CD4-positive, alpha-beta T cell (primary cell): Measurements from ENCODE around the gene ZNF426. TPM values are rescaled to one million over a fixed set of nuclear protein-coding genes. Genes with fewer than 3 reads are reported as not detected.

Source experiments
- ATAC-seq: fragments of 200-7000 bp; cut with Tn5 transposase; one replicate; pipeline ENCODE4 v1.10.0; 2022; ENCODE audit warnings: mild to moderate bottlenecking; ENCODE audit not compliant: poor library complexity
- CTCF ChIA-PET: fragments of 350-600 bp; sonication (Branson Sonifier 250); formaldehyde crosslinking; loops from one replicate; lab custom pipeline; 2021; ENCODE audit warnings: antibody characterized with exemption, inconsistent platforms; lab: Charles Lee
- POLR2A ChIA-PET: fragments of 350-600 bp; sonication (Branson Sonifier 250); formaldehyde crosslinking; loops from one replicate; lab custom pipeline; 2021; ENCODE audit warnings: antibody characterized with exemption, inconsistent platforms; lab: Charles Lee
- DNase-seq, 14 experiments: peaks; one replicate each; pipeline ENCODE4 v3.0.0-alpha.2; 2013 to 2020; ENCODE audit warnings: mixed read lengths in 2 of 14
- H3K27ac ChIP-seq, 2 donors: one replicate each; pipeline versions ENCODE4 v1.5.1 to v1.7.0; 2013; ENCODE audit warnings: low read length in 2 of 2, low read depth in 1 of 2, mild to moderate bottlenecking in 1 of 2
- H3K27me3 ChIP-seq, 2 experiments: 1 replicate in 1 of 2; 2 replicates in 1 of 2; pipeline versions ENCODE4 v1.6.1 to v1.7.0; 2013; ENCODE audit warnings: low read length in 2 of 2, control low read depth in 1 of 2, mild to moderate bottlenecking in 1 of 2, moderate library complexity in 1 of 2; ENCODE audit not compliant: insufficient read depth in 2 of 2, control insufficient read depth in 1 of 2
- H3K36me3 ChIP-seq: one replicate; pipeline ENCODE4 v1.6.1; 2013; ENCODE audit warnings: low read length, control low read depth; ENCODE audit not compliant: insufficient read depth
- H3K4me1 ChIP-seq: one replicate; pipeline ENCODE4 v1.6.1; 2013; ENCODE audit warnings: low read length, control low read depth; ENCODE audit not compliant: insufficient read depth
- H3K4me3 ChIP-seq: one replicate; pipeline ENCODE4 v1.5.1; 2013; ENCODE audit warnings: mild to moderate bottlenecking, low read length, moderate library complexity
- H3K9me3 ChIP-seq, 2 experiments: 1 replicate in 1 of 2; 2 replicates in 1 of 2; pipeline versions ENCODE4 v1.6.1 to v1.7.0; 2013; ENCODE audit warnings: low read length in 2 of 2, mild to moderate bottlenecking in 2 of 2, control low read depth in 1 of 2, moderate library complexity in 1 of 2; ENCODE audit not compliant: control insufficient read depth in 1 of 2, insufficient read depth in 1 of 2
- H3K27ac Mint-ChIP-seq: one replicate; pipeline ENCODE4 v1.8.0; 2020; ENCODE audit warnings: mixed read lengths
- H3K27me3 Mint-ChIP-seq: one replicate; pipeline ENCODE4 v1.8.0; 2021; ENCODE audit warnings: mixed read lengths
- H3K36me3 Mint-ChIP-seq: one replicate; pipeline ENCODE4 v1.8.0; 2021; ENCODE audit warnings: low read depth, mixed read lengths
- H3K4me1 Mint-ChIP-seq: one replicate; pipeline ENCODE4 v1.8.0; 2021; ENCODE audit warnings: low read depth, mixed read lengths
- H3K4me3 Mint-ChIP-seq: one replicate; pipeline ENCODE4 v1.8.0; 2020; ENCODE audit warnings: mild to moderate bottlenecking, mixed read lengths
- H3K9me3 Mint-ChIP-seq: one replicate; pipeline ENCODE4 v1.8.0; 2020; ENCODE audit warnings: mixed read lengths
- intact Hi-C, 2 experiments: fragments of 100-400 bp; cut with DNase I in 1 of 2; cut with micrococcal nuclease in 1 of 2; formaldehyde crosslinking; loops; one replicate each; pipeline versions ENCODE4 v1.15.1 to v1.9.0; 2023 to 2025; cut with DNase I, micrococcal nuclease
- total RNA-seq, 174 experiments: library from RNA in 2 of 174; stranded (reverse) in 2 of 174; gene quantifications; one replicate each; pipeline ENCODE4 v1.2.3 and lab custom pipeline; 2021 to 2026
- TF ChIP-seq, protein P1 (sequence below): fragments of 200-600 bp; IDR thresholded peaks from one replicate; pipeline ENCODE4 v1.8.0; 2022; ENCODE audit warnings: antibody characterized with exemption, mild to moderate bottlenecking

The ZNF426 gene
- total RNA-seq, 2 experiments from 2014 or later: 14.9 to 15.3 TPM

DNA sequence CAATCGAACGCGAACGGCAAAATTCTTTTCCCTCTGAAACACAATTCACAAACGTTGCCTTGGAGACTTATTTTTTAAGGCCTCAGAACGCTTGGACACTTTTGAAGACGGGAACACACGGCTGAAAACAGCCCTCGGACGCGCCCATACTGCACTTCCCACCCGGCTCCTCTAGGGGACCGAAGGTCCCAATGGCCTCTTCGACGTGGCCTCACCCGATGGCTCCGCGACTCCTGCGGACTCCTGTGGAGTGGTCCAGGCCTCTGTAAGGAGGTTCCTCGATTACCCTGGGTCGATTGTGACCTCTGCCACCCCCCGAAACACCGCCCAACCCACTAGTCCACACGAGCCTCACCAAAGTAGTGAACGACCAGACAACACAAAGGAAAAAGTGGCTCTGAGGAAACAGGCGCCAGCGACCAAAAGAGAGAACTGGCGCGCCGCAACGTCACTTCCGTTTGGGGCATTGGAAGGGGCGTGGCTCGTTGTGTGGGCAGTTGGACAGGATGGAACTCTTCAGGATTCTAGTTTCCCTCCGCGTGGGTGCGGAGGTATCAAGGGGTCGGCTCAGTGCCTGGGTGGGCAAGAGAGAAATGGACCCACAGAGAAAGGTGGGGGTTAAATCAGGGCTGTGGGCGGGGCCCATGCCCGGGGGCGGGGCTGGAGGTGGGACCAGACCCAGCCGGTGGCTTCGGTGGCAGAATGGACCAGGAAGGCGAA is 40.1 kb downstream of the ZNF426 start, which contains the start of gene ZNF560:
Gene ZNF560 (minus strand): TSS at position 434 of the 720 bp plus-strand sequence. CDS start 23,303 bp downstream, outside the sequence.
- H3K36me3 ChIP-seq: no peaks in the 10 kb centered on the region
- Mint-ChIP-seq H3K36me3 (peaks cover 30% of the 10 kb centered on the region), H3K27ac (no peak within 1 kb of the TSS), H3K4me1 (no peaks in the 10 kb centered on the region), H3K9me3 (peaks cover 7% of the 10 kb centered on the region), H3K4me3 (no peak within 1 kb of the TSS), H3K27me3 (peaks cover 8% of the 10 kb centered on the region)
- peaks cover 0 to 2% of the 10 kb centered on the region in 2 experiments for H3K27me3 ChIP-seq
- no peak within 1 kb of the TSS for H3K4me3 ChIP-seq
- H3K9me3 ChIP-seq: peaks cover 60 to 85% of the 10 kb centered on the region in 2 experiments
- DNase-seq (no peak), ATAC-seq (no peak)
- TF ChIP-seq, protein P1, sequence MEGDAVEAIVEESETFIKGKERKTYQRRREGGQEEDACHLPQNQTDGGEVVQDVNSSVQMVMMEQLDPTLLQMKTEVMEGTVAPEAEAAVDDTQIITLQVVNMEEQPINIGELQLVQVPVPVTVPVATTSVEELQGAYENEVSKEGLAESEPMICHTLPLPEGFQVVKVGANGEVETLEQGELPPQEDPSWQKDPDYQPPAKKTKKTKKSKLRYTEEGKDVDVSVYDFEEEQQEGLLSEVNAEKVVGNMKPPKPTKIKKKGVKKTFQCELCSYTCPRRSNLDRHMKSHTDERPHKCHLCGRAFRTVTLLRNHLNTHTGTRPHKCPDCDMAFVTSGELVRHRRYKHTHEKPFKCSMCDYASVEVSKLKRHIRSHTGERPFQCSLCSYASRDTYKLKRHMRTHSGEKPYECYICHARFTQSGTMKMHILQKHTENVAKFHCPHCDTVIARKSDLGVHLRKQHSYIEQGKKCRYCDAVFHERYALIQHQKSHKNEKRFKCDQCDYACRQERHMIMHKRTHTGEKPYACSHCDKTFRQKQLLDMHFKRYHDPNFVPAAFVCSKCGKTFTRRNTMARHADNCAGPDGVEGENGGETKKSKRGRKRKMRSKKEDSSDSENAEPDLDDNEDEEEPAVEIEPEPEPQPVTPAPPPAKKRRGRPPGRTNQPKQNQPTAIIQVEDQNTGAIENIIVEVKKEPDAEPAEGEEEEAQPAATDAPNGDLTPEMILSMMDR: no peak
- H3K4me1 ChIP-seq: peaks cover 6% of the 10 kb centered on the region
- H3K27ac ChIP-seq: no peak within 1 kb of the TSS
- ChIA-PET POLR2A (no interaction called here), CTCF (no interaction called here)
- intact Hi-C loops: no loop called here

DNA sequence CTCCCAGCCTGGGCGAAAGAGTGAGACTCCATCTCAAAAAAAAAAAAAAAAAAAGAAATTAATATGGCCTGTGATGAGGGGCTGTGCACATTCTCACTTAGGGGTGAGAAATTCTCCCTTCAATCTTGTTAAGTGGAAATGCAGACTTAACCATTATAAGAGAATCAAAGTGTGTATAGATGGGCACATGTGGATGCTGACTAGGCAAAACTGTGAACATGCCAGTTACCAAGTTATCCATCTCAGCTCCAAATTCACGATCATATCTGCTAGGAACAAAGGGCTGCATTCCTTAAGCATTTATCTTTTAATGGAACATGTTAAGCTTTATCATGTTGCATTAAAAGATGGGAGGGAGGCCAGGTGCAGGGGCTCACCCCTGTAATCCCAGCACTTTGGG is 44.3 kb downstream of the ZNF426 start:
- no peak for DNase-seq
- no peak overlapping the region for H3K27ac ChIP-seq
- TF ChIP-seq, protein P1: no peak
- H3K36me3 Mint-ChIP-seq: peaks cover 24% of the 10 kb centered on the region
- peaks cover 9% of the 10 kb centered on the region for H3K9me3 Mint-ChIP-seq
- ATAC-seq: no peak
- ChIA-PET POLR2A (no interaction called here), CTCF (no interaction called here)
- peaks cover 6% of the 10 kb centered on the region for H3K4me1 ChIP-seq
- no peak overlapping the region for H3K27ac Mint-ChIP-seq
- H3K4me3 Mint-ChIP-seq: no peak overlapping the region
- H3K27me3 Mint-ChIP-seq: peaks cover 15% of the 10 kb centered on the region
- intact Hi-C loops: no loop called here
- no peak overlapping the region for H3K4me3 ChIP-seq
- peaks cover 0 to 2% of the 10 kb centered on the region in 2 experiments for H3K27me3 ChIP-seq
- H3K36me3 ChIP-seq: no peaks in the 10 kb centered on the region
- no peaks in the 10 kb centered on the region for H3K4me1 Mint-ChIP-seq
- H3K9me3 ChIP-seq: peaks cover 35 to 69% of the 10 kb centered on the region in 2 experiments

DNA sequence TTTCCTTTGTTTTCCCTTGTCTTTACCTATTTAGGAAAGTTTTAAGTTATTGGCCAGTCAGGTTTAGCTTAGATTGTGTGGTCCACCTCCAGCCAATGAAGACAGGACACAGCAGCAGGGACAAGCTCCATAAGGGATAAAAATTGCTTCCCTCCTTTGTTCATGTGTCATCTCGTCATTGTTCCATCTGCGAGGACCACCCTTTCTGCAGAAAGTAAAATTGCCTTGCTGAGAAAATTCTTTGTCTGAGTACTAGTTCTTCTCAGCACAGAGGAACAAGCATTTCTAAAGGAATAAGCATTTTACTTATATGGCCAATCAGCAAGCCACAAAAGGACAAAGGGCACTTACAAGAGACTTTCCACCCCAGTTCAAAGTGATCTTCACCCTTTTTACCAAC is 51.4 kb downstream of the ZNF426 start:
- no peak overlapping the region for H3K27ac ChIP-seq
- ATAC-seq: no peak
- intact Hi-C loops: no loop called here
- DNase-seq: no peak
- Mint-ChIP-seq H3K27me3 (peaks cover 3% of the 10 kb centered on the region), H3K27ac (no peak overlapping the region), H3K36me3 (peaks cover 26% of the 10 kb centered on the region), H3K9me3 (peaks cover 20% of the 10 kb centered on the region), H3K4me1 (no peaks in the 10 kb centered on the region), H3K4me3 (no peak overlapping the region)
- TF ChIP-seq, protein P1: no peak
- H3K27me3 ChIP-seq: no peaks in the 10 kb centered on the region
- no peak overlapping the region for H3K4me3 ChIP-seq
- ChIA-PET POLR2A (no interaction called here), CTCF (no interaction called here)
- H3K36me3 ChIP-seq: no peaks in the 10 kb centered on the region
- no peaks in the 10 kb centered on the region for H3K4me1 ChIP-seq
- peaks cover 44 to 48% of the 10 kb centered on the region in 2 experiments for H3K9me3 ChIP-seq
